ENCODE measurements around the gene C21orf91.

The C21orf91 gene

DNA sequence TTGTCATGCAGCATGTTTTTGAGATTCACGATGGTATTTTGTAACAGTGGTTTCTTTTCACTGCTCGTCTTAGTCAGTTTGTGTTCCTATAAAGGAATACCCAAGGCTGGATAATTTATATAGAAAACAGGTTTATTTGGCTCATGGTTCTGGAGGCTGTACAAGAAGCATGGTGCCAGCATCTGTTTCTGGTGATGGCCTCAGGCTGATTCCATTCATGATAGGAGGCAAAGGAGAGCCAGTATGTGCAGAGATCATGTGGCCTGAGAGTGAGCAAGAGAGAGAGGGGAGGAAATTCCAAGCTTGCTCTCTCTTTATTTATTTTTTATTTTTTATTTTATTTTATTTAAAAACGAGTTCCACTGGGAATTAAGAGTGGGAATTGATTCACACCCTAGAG lies 2.0 kb upstream of the C21orf91 start:
- no peak overlapping the region for H3K4me3 ChIP-seq (replicated peaks; ENCODE audit: insufficient read depth, low read length)
- H3K27ac ChIP-seq (replicated peaks), result no peak overlapping the region
- TF ChIP-seq POLR2AphosphoS5 (IDR thresholded peaks at IDR 0.05; ENCODE audit: low read depth), result no peak
- TF ChIP-seq, protein P1, sequence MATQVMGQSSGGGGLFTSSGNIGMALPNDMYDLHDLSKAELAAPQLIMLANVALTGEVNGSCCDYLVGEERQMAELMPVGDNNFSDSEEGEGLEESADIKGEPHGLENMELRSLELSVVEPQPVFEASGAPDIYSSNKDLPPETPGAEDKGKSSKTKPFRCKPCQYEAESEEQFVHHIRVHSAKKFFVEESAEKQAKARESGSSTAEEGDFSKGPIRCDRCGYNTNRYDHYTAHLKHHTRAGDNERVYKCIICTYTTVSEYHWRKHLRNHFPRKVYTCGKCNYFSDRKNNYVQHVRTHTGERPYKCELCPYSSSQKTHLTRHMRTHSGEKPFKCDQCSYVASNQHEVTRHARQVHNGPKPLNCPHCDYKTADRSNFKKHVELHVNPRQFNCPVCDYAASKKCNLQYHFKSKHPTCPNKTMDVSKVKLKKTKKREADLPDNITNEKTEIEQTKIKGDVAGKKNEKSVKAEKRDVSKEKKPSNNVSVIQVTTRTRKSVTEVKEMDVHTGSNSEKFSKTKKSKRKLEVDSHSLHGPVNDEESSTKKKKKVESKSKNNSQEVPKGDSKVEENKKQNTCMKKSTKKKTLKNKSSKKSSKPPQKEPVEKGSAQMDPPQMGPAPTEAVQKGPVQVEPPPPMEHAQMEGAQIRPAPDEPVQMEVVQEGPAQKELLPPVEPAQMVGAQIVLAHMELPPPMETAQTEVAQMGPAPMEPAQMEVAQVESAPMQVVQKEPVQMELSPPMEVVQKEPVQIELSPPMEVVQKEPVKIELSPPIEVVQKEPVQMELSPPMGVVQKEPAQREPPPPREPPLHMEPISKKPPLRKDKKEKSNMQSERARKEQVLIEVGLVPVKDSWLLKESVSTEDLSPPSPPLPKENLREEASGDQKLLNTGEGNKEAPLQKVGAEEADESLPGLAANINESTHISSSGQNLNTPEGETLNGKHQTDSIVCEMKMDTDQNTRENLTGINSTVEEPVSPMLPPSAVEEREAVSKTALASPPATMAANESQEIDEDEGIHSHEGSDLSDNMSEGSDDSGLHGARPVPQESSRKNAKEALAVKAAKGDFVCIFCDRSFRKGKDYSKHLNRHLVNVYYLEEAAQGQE (IDR thresholded peaks at IDR 0.05; ENCODE audit: insufficient replicate concordance, low read depth), result no peak
- DNase-seq (ENCODE audit: low read depth in 1 of 2, low spot score in 1 of 2), result no peak
- no peaks in the 10 kb centered on the region for H3K27me3 ChIP-seq (ENCODE audit: insufficient read depth, poor library complexity, severe bottlenecking)

DNA sequence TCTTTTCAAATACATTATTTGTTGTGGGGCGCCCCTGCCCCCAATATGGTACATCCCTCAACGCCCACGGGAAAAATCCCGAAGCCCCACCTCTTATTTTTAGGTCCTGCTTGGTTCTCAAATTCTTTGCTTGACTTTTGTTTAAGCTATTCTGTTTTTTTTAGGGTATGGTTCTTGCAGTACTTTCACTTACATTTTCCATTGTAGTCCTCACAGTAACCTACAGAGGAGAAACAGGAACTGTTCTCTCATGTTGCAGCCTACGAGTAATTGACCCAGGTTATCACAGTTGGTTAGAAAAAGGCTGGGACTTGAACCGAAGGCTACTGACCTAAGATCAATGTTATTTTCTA lies 697 bp upstream of the C21orf91 start:
- TF ChIP-seq, protein P1 (IDR thresholded peaks at IDR 0.05; ENCODE audit: insufficient replicate concordance, low read depth), result no peak
- peak; percentile 52 for TF ChIP-seq SPI1 (IDR thresholded peaks at IDR 0.05; ENCODE audit: borderline replicate concordance, low read depth)
- H3K27me3 ChIP-seq (ENCODE audit: insufficient read depth, poor library complexity, severe bottlenecking), result no peaks in the 10 kb centered on the region
- peak overlapping the region; percentile 80 for H3K4me3 ChIP-seq (replicated peaks; ENCODE audit: insufficient read depth, low read length)
- peak in 1 of 2 experiments; percentile 37 for DNase-seq (ENCODE audit: low read depth in 1 of 2, low spot score in 1 of 2)
- H3K27ac ChIP-seq (replicated peaks), result peak overlapping the region; percentile 93

DNA sequence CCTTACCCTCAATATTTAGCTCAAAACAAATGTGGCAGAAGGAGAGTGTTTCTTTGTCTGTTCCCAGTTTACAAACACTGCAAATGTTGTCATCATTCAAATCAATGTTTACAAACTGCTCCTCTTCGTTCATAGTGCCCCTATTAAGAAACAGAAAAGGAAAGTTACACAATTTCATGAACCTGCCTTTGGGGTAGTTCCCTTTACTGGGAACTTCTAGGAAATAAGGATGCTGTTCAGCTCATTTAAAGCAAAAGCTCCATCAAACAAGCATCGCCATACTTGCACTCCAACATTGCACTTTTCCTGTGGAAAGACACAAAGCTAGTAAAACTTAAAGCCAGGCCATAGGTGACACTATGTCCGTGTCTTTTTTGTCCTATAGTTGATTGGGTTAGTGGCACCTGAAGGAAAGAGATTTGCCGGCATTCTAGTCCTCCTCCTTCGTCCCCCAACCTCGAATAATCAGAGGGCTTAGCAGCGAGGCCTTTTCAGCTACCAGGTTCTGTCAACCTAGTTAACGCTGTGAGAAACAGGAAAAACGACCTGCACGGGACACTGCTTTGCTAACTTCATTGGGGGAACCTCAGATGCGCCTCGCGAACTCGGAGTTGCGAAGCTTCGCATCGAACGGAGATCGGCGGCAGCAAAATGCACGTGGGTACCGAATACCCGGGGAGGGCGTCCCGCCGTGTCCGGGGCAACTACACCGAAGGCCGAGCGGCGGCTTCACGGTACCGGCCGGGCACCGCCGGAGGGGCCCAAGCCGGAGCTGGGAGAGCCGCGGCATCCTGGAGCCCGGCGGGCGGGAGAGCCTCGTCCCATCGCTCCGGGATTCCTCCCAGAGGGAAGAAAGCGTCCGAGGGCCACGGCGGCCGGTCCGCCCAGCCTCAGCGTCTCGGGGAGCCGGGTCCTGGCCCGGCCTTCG lies 706 bp downstream of the C21orf91 start:
- TF ChIP-seq, protein P2, sequence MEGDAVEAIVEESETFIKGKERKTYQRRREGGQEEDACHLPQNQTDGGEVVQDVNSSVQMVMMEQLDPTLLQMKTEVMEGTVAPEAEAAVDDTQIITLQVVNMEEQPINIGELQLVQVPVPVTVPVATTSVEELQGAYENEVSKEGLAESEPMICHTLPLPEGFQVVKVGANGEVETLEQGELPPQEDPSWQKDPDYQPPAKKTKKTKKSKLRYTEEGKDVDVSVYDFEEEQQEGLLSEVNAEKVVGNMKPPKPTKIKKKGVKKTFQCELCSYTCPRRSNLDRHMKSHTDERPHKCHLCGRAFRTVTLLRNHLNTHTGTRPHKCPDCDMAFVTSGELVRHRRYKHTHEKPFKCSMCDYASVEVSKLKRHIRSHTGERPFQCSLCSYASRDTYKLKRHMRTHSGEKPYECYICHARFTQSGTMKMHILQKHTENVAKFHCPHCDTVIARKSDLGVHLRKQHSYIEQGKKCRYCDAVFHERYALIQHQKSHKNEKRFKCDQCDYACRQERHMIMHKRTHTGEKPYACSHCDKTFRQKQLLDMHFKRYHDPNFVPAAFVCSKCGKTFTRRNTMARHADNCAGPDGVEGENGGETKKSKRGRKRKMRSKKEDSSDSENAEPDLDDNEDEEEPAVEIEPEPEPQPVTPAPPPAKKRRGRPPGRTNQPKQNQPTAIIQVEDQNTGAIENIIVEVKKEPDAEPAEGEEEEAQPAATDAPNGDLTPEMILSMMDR (IDR thresholded peaks at IDR 0.05; ENCODE audit: insufficient read depth, low read length), result no peak
- no peak for TF ChIP-seq GABPA (IDR thresholded peaks at IDR 0.05; ENCODE audit: low read depth)
- peak; percentile 29 to 31 for DNase-seq (ENCODE audit: low read depth in 1 of 2, low spot score in 1 of 2)
- Histone ChIP-seq H3K4me3 (replicated peaks; ENCODE audit: insufficient read depth, low read length) (peak overlapping the region; percentile 80), H3K27me3 (ENCODE audit: insufficient read depth, poor library complexity, severe bottlenecking) (no peaks in the 10 kb centered on the region), H3K27ac (replicated peaks) (peak overlapping the region; percentile 93)

DNA sequence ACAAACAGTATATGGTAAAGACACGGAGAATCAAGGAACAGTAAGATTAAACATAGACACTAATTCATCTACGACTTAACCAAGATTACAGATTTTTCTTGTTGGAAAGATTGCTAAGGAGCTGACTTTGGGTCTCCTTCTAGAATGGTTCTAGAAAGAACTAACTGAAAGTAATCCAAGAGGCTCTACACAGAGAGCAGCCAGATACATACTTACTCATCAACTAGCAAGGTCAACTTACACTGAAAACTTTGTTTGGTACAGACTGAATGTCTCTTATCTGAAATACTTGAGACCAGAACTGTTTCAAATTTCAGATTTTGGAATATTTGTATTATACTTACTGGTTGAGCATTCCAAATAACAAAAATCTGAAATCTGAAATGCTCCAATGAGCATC lies 5.8 kb downstream of the C21orf91 start:
- no peak for DNase-seq (ENCODE audit: low read depth in 1 of 2, low spot score in 1 of 2)
- H3K4me3 ChIP-seq (replicated peaks; ENCODE audit: insufficient read depth, low read length), result no peak overlapping the region

More for the DNA sequence above, 5.8 kb downstream of the C21orf91 start:
- H3K27ac ChIP-seq (replicated peaks), result no peak overlapping the region
- TF ChIP-seq GABPA (IDR thresholded peaks at IDR 0.05; ENCODE audit: low read depth), result no peak
- TF ChIP-seq, protein P1 (IDR thresholded peaks at IDR 0.05; ENCODE audit: insufficient replicate concordance, low read depth), result no peak
- TF ChIP-seq, protein P2 (IDR thresholded peaks at IDR 0.05; ENCODE audit: insufficient read depth, low read length), result no peak
- no peak for TF ChIP-seq SPI1 (IDR thresholded peaks at IDR 0.05; ENCODE audit: borderline replicate concordance, low read depth)
- no peak for TF ChIP-seq POLR2AphosphoS5 (IDR thresholded peaks at IDR 0.05; ENCODE audit: low read depth)
- H3K27me3 ChIP-seq (ENCODE audit: insufficient read depth, poor library complexity, severe bottlenecking), result no peaks in the 10 kb centered on the region

All from HL-60 (cell line).